ENCODE data around the gene NNMT. TPM values are rescaled to one million over a fixed set of nuclear protein-coding genes. Genes with fewer than 3 reads are reported as not detected.

NNMT gene
- total RNA-seq, result 895 and 1,011 TPM in 2 replicates

GRCh38 chr11:114295676-114296604, at the start of gene NNMT:
Gene NNMT (plus strand): TSS chr11:114296399. CDS start chr11:114296557, 158 bp downstream.

Other genes starting within 250 kb of the NNMT start
- gene ZBTB16, start 236.7 kb upstream of the NNMT start, total RNA-seq, result 58.3 and 70.3 TPM in 2 replicates
- 3.6 and 3.8 TPM in 2 replicates for gene C11orf71, start 104.1 kb downstream of the NNMT start, total RNA-seq
- gene RBM7, start 104.3 kb downstream of the NNMT start, total RNA-seq, result 12.9 and 27.7 TPM in 2 replicates
- gene REXO2, start 143.1 kb downstream of the NNMT start, total RNA-seq, result 128 and 151 TPM in 2 replicates

Measured in cardiac ventricle fibroblast (primary cell).